GM12873 (cell line): ENCODE data around the gene ANXA4.

Experiments used
- TF ChIP-seq, protein P1 (sequence below): IDR thresholded peaks from 2 replicates; pipeline ENCODE4 v1.5.1; 2012; ENCODE audit warnings: low read depth, mild to moderate bottlenecking, moderate library complexity, low read length, control low read depth; ENCODE audit not compliant: insufficient read depth; ENCODE audit errors: missing control alignments

ANXA4 gene

DNA sequence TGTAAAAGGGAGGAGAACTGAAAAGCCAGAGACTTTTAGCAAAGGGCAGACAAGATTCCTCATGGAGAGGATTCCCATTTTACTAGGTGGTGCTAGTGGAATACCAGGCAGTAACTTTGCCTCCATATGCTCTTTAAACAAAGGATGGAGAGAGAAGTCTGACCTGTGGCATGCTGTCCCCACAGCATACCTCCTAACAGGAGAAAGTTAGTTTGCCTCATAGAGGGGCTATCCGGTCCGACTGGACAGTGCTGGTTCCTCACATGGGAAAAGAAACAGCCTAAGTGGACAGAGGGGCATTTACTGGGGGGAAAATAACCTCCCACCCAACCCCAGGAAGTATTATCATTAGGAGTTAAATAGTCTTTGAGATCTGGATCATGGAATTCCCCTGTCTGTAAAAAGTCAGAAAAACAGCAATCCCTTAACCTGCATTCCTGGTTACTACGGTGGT, 55.9 kb downstream of the ANXA4 start:
- TF ChIP-seq, protein P1, sequence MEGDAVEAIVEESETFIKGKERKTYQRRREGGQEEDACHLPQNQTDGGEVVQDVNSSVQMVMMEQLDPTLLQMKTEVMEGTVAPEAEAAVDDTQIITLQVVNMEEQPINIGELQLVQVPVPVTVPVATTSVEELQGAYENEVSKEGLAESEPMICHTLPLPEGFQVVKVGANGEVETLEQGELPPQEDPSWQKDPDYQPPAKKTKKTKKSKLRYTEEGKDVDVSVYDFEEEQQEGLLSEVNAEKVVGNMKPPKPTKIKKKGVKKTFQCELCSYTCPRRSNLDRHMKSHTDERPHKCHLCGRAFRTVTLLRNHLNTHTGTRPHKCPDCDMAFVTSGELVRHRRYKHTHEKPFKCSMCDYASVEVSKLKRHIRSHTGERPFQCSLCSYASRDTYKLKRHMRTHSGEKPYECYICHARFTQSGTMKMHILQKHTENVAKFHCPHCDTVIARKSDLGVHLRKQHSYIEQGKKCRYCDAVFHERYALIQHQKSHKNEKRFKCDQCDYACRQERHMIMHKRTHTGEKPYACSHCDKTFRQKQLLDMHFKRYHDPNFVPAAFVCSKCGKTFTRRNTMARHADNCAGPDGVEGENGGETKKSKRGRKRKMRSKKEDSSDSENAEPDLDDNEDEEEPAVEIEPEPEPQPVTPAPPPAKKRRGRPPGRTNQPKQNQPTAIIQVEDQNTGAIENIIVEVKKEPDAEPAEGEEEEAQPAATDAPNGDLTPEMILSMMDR, result no peak

DNA sequence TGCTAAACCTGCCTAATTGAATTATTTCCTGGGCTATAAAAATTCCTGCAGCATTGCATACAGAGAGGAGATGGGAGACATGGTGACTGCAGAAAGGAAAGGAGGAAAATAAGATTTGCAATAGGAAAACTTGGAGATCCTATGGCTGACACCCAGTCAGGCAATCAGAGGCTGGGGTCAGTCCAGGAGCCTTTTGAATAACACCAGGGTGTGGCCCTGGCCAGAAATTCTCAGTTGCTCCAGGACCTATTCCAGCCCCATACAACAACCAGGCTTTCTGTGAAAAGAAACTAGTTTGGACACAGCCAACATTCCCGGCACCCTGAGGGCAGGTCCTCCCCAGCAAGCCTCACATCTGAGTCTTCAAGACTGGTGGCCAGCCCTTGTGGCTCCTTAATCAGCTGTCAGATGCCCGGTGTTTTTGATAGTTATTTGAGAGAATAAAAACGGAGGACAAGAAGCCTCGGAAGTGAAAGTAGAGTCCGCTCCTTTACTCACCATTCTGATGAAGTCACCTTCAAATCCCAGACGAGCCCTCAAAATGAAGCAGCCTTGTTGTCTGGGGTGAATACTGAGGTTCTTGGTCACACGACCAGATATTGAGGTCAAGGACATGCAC, 56.5 kb downstream of the ANXA4 start:
- TF ChIP-seq, protein P1, result no peak

DNA sequence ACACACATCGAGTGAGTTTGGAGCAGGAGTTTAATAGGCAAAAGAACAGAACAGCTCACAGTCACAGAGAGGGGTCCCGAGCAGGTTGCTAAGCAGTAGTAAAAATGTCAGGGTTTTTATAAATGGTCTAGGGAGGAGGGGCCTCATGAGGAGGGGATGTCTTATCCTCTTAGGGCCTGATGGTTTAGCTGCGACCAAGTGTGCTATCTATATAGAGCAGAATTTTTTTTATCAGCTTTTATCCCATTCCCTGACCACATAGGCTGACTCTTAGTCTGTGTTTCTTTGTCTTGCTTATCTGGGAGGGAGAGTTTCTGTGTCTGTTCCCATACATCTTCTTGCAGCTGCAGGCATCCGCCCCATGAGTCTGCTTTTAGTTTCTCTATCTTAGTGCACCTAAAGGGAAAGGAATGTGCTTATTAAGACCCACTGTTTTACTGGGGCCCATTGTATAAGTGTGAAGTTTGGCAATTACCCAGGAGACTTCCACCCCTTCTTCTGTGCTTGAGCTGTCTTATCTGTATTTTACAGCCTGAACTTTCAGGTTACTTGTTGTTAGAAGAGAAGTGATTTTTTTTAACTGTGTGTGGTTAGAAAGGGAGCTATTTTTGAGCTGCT, 57.1 kb downstream of the ANXA4 start:
- TF ChIP-seq, protein P1, result no peak

DNA sequence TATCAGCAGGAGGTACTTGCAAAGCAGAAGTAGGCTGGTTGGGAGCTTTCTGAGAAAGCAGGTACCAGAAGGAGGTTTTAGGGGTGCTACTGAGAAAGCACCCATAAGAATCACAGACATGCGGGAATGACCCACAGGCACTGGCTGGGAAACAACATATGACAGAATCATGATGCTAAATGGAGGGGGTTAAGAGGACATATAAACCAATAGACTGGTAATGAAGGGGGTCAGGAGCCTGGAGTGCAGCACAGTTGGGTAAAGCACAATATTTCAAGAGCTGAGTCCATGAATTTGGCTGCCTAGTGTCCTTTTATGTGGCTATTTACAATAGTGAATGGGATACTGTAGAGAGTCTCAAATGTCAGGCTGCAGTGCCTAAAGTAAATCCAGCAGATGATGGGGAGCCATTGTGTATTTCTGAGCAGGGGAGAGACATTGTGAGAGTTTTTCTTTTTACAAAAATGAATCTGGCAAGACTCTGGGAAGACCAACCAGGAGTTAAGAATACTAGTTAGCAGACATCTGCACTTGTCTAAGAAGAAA, 59.9 kb downstream of the ANXA4 start:
- TF ChIP-seq, protein P1, result no peak

DNA sequence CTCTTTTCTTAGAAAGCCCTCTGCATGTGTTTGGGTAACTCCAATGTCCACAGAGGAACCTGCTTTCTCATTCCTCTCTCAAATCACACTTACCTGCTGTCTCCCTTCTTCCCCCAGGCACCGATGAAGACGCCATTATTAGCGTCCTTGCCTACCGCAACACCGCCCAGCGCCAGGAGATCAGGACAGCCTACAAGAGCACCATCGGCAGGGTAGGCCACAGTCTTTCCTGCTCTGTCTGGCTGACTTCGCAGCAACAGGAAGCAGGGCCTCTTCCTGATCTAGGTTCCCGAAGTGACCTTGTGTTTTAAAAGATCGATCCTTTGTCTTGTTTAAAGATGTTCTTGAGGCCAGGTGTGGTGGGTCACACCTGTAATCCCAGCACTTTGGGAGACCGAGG, 62.5 kb downstream of the ANXA4 start:
- TF ChIP-seq, protein P1, result no peak

DNA sequence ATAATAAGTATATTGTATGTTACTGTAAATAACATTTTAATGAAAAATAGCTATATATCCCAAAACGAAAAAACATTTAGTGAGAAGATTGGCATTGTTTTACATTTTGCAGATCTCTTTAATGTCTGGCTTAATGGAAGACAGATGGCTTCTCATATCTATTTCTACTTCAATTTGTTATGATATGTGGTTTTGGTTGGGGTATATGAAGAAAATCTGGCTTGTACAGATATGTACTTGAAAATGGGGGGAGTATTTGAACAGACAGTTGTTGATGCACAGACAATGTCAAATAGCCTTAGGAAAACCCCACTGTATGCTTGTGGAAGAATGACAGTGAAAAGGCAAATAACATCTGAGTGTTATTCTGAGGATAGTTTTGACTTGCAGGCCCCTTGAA, 64.0 kb downstream of the ANXA4 start:
- TF ChIP-seq, protein P1, result no peak

DNA sequence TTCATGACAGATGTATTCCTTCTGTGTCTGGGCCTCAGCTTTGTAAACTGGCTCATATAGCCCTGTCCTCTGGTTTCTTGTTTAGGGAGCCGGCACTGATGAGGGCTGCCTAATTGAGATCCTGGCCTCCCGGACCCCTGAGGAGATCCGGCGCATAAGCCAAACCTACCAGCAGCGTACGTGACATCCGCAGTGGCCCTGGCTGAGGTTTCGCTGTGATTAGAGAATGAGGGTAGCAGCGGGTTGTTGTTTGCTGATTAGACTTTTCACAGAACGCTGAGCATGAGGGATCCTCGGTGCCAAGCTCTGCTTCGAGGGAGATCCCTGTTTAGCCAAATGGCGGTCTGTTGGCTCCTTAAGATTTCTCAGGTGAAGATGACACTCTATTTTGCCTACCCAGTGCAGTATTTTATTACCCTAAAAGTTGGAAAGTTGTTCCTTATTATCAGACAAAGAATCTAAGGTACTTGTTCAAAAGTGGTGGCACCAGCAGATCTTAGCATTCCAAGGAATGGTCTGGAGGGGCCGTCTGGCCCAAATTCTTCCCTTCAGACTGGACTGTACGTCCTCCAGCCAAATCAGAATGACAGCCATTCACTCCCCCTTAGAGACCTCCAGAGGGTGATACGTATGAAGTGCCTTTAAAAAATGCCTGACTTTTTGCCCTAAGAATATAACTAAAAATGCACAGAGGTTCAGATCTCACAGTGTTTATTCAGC, 66.0 kb downstream of the ANXA4 start:
- TF ChIP-seq, protein P1, result no peak
